K562 (cell line): ENCODE results near the gene ARHGAP30. TPM values are rescaled to one million over a fixed set of nuclear protein-coding genes. Genes with fewer than 3 reads are reported as not detected.

Experiments used
- ARHGAP35 ChIP-seq: fragments of 450-650 bp; IDR thresholded peaks from 2 replicates; pipeline ENCODE4 v1.6.1; 2018; ENCODE audit not compliant: partially characterized antibody
- ARID2 ChIP-seq: fragments of 450-650 bp; IDR thresholded peaks from 2 replicates; pipeline ENCODE4 v1.6.1; 2017; ENCODE audit warnings: antibody characterized with exemption, mild to moderate bottlenecking
- ATF4 ChIP-seq: fragments of 450-650 bp; formaldehyde crosslinking; IDR thresholded peaks from 2 replicates; pipeline ENCODE4 v1.4.0; 2022; ENCODE audit warnings: mild to moderate bottlenecking, moderate library complexity
- CHD4 ChIP-seq: fragments of 200-600 bp; sonication (generic); IDR thresholded peaks from 3 replicates; pipeline ENCODE4 v1.6.1; 2012; ENCODE audit warnings: low read depth, mild to moderate bottlenecking, mixed read lengths, low read length, inconsistent platforms; ENCODE audit not compliant: insufficient read depth, insufficient replicate concordance, poor library complexity, severe bottlenecking
- CXXC5 ChIP-seq: fragments of 250-450 bp; sonication (Bioruptor Pico); IDR thresholded peaks from 2 replicates; pipeline ENCODE4 v1.8.0; 2022; ENCODE audit warnings: inconsistent platforms, mild to moderate bottlenecking, moderate library complexity
- FOXJ2 ChIP-seq: fragments of 200-800 bp; sonication (Bioruptor generic); IDR thresholded peaks from 2 replicates; pipeline ENCODE4 v1.6.1; 2016; ENCODE audit warnings: missing genetic modification characterization, missing compliant biosample characterization
- HCFC1 ChIP-seq: IDR thresholded peaks from 2 replicates; pipeline ENCODE4 v1.6.1; 2012; ENCODE audit warnings: low read depth, low read length, improper control_type of control experiment
- HMBOX1 ChIP-seq: sonication (generic); IDR thresholded peaks from 2 replicates; pipeline ENCODE4 v1.6.1; 2016
- LCOR ChIP-seq: sonication (generic); formaldehyde crosslinking; IDR thresholded peaks from 2 replicates; pipeline ENCODE4 v1.8.0; 2022; ENCODE audit warnings: mild to moderate bottlenecking, missing genetic modification reagents
- MTA1 ChIP-seq: fragments of 450-650 bp; IDR thresholded peaks from 2 replicates; pipeline ENCODE4 v1.6.1; 2017; ENCODE audit warnings: borderline replicate concordance
- MTA2 ChIP-seq: fragments of 450-650 bp; IDR thresholded peaks from 2 replicates; pipeline ENCODE4 v1.6.1; 2016; ENCODE audit warnings: low read depth
- NR0B1 ChIP-seq: fragments of 450-650 bp; IDR thresholded peaks from one replicate; pipeline ENCODE4 v1.6.1; 2018; ENCODE audit warnings: mild to moderate bottlenecking, moderate library complexity; ENCODE audit not compliant: partially characterized antibody
- PRMT5 ChIP-seq: sonication (generic); formaldehyde crosslinking; IDR thresholded peaks from 2 replicates; pipeline ENCODE4 v1.5.0; 2020; ENCODE audit warnings: missing genetic modification reagents
- RBM22 ChIP-seq: fragments of 200-400 bp; formaldehyde crosslinking; IDR thresholded peaks from 2 replicates; pipeline ENCODE4 v1.6.1; 2018; ENCODE audit warnings: low read length, low read depth; ENCODE audit not compliant: poor library complexity, severe bottlenecking
- RNF219 ChIP-seq: fragments of 250-450 bp; sonication (Bioruptor Pico); IDR thresholded peaks from 2 replicates; pipeline ENCODE4 v1.5.0; 2022; ENCODE audit warnings: mild to moderate bottlenecking
- RUNX1 ChIP-seq: sonication (generic); IDR thresholded peaks from 2 replicates; pipeline ENCODE4 v1.6.1; 2016; ENCODE audit warnings: antibody characterized with exemption, low read depth
- STAT5B ChIP-seq: fragments of 250-450 bp; sonication (Bioruptor Pico); IDR thresholded peaks from 2 replicates; pipeline ENCODE4 v1.8.0; 2021; ENCODE audit warnings: mild to moderate bottlenecking, inconsistent platforms
- TAF9B ChIP-seq: fragments of 450-650 bp; IDR thresholded peaks from 2 replicates; pipeline ENCODE4 v1.6.1; 2018; ENCODE audit warnings: mild to moderate bottlenecking; ENCODE audit not compliant: partially characterized antibody
- THAP7 ChIP-seq: fragments of 250-450 bp; sonication (Bioruptor Pico); IDR thresholded peaks from 2 replicates; pipeline ENCODE4 v1.5.0; 2021
- ZKSCAN3 ChIP-seq: fragments of 250-450 bp; sonication (Bioruptor Pico); IDR thresholded peaks from 2 replicates; pipeline ENCODE4 v1.4.0; 2020
- ZNF12 ChIP-seq: sonication (generic); formaldehyde crosslinking; IDR thresholded peaks from 2 replicates; pipeline ENCODE4 v1.4.0; 2020; ENCODE audit warnings: mild to moderate bottlenecking, missing genetic modification reagents
- ZNF184 ChIP-seq: sonication (generic); formaldehyde crosslinking; IDR thresholded peaks from 2 replicates; pipeline ENCODE4 v1.5.0; 2020; ENCODE audit warnings: missing genetic modification reagents
- ZNF668 ChIP-seq: fragments of 250-450 bp; sonication (Bioruptor Pico); IDR thresholded peaks from 2 replicates; pipeline ENCODE4 v1.8.0; 2022; ENCODE audit warnings: mild to moderate bottlenecking, inconsistent platforms
- ZNF785 ChIP-seq: fragments of 250-450 bp; sonication (Bioruptor Pico); IDR thresholded peaks from 2 replicates; pipeline ENCODE4 v1.4.0; 2020; ENCODE audit warnings: mild to moderate bottlenecking
- polyA plus RNA-seq, 8 experiments: library from polyadenylated mRNA; depleted of rRNA in 4 of 8; stranded (reverse) in 5 of 8; unstranded in 3 of 8; fragments of >200 nt; fragmentation: Nextera tagmentation in 2 of 8; fragmentation: Illumina TruSeq in 1 of 8; extraction: Ambion mirVana in 2 of 8; extraction: Trizol in 1 of 8; gene quantifications; 2 replicates each; pipeline versions ENCODE4 v1.2.1 to v1.2.3, GENCODE V29; 2011 to 2014; ENCODE audit warnings: inconsistent platforms in 1 of 8, missing spikeins in 1 of 8
- total RNA-seq, 7 experiments: library from RNA; depleted of rRNA in 6 of 7; stranded (reverse); fragments of >200 nt in 6 of 7; fragmentation: Illumina TruSeq in 2 of 7; extraction: Trizol in 2 of 7; gene quantifications; 2 replicates each; pipeline versions ENCODE4 v1.2.1 to v1.2.3, GENCODE V29; 2011 to 2021; ENCODE audit warnings: low replicate concordance in 1 of 7

The ARHGAP30 gene
- total and polyA plus RNA-seq, 9 of the 15 experiments (the other 6 are each of a cell fraction or from before 2014, with no cell fraction given), result 0.01 to 0.73 (median 0.12) TPM

GRCh38 chr1:161020509-161021164, 49.1 kb downstream of the ARHGAP30 start, which contains the start of gene F11R (continued):
- TF ChIP-seq MTA2, result peak; percentile 68
- no peak for TF ChIP-seq STAT5B
- no peak for TF ChIP-seq ZNF668 (CRISPR knock-in tag)
- TF ChIP-seq RNF219 (CRISPR knock-in tag), result no peak
- TF ChIP-seq RUNX1, result 0 out of 2 replicates have a peak, but pooled peaks have one; percentile 18
- peak; percentile 64 for TF ChIP-seq CXXC5 (CRISPR knock-in tag)
- peak; percentile 93 for TF ChIP-seq TAF9B
- TF ChIP-seq THAP7 (CRISPR knock-in tag), result no peak
- TF ChIP-seq ARID2, result no peak
- peak; percentile 54; the same call in 1 of the 2 replicates for TF ChIP-seq MTA1
- TF ChIP-seq CHD4, result no peak
- TF ChIP-seq RBM22, result no peak
- TF ChIP-seq ZKSCAN3 (CRISPR knock-in tag), result no peak
- no peak for TF ChIP-seq FOXJ2 (tag)
- TF ChIP-seq ZNF12 (CRISPR knock-in tag), result no peak; the same call in 1 of the 2 replicates
- TF ChIP-seq ARHGAP35, result no peak
- no peak; the same call in 1 of the 2 replicates for TF ChIP-seq HCFC1
- TF ChIP-seq ATF4, result no peak
- TF ChIP-seq HMBOX1, result peak; percentile 58; the same call in 1 of the 2 replicates
- no peak for TF ChIP-seq PRMT5 (CRISPR knock-in tag)
- no peak for TF ChIP-seq ZNF184 (CRISPR knock-in tag)
- TF ChIP-seq ZNF785, result no peak
- peak; percentile 57; the same call in 1 of the 2 replicates for TF ChIP-seq LCOR (CRISPR knock-in tag)
- no peak for TF ChIP-seq NR0B1
